Measurements from ENCODE around the gene CACYBP.

CACYBP gene

DNA sequence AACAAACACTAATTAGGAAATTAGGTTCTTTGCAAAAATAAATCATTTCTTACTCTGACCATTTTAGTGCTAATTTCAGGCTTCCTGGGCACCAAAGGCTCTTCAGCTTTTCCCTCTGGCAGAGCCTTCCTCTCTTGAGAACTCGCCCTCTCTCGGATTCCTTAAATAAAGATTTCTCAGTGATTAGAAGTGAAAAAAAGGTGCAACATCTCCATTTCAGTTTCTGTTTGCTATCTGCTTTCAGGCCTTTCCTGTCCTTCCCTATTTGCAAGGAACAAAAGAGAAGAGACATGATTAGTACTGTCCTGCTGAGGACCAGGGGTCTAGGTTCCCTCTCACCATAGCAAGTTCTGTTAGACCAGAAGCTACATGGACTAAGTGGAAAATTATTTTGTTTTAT lies 27.8 kb upstream of the CACYBP start:
- DNase-seq (ENCODE audit: extremely low read depth in 1 of 2, low read depth in 1 of 2): no peak

DNA sequence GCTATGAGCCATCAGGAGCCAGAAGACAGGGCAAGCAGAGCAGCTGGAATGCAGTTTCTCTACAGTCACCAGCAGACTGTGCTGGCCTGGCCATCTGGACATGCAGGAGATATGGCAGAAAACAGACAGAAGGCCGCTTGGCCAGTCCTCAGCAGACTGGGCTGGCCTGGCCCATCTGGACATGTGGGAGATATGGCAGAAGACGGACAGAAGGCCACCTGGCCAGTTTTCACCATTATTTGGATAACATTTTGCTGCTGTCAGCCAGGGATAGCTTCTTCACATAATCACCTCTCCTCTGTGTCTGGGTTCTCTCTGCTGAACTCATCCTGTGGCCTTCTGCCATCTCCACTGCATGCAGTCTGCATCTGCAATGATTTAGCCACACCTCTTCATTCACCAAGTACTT lies 25.0 kb upstream of the CACYBP start:
- DNase-seq (ENCODE audit: extremely low read depth in 1 of 2, low read depth in 1 of 2): no peak

- DNase-seq (ENCODE audit: extremely low read depth in 1 of 2, low read depth in 1 of 2): no peak
Measured at GRCh38 chr1:174975764-174976163, 24.0 kb upstream of the CACYBP start.

DNA sequence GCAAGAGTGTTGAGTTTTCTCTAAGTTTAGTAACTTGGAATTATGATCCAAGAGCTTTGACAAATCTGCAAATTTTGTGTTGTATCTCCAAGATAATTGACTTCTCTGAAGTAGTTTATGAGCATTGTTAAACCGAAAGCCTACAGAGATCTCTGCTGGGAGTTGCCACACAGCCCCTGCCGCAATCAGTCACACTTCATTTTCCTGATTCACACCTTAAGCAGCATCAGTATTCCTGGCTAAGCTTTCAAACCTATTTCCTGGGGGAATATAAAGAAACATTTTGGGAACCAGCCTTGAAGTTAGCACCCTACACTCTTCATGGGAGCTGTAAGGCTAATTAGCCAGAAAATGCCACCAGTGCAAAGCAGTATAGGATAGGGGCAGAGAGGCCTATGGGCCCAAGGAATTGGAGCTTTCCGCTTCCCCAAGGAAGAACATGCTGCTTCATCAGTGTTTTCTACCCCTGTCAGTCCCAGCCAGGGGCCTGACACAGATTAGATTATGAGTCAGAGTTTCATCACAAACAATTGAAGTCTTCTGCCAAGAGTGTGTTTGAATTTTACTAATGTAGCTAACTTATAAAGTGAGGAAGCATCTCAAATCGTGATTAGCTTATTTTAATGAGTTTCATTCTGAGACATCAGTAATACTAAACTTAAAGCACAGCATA lies 23.2 kb upstream of the CACYBP start:
- no peak for DNase-seq (ENCODE audit: extremely low read depth in 1 of 2, low read depth in 1 of 2)

DNA sequence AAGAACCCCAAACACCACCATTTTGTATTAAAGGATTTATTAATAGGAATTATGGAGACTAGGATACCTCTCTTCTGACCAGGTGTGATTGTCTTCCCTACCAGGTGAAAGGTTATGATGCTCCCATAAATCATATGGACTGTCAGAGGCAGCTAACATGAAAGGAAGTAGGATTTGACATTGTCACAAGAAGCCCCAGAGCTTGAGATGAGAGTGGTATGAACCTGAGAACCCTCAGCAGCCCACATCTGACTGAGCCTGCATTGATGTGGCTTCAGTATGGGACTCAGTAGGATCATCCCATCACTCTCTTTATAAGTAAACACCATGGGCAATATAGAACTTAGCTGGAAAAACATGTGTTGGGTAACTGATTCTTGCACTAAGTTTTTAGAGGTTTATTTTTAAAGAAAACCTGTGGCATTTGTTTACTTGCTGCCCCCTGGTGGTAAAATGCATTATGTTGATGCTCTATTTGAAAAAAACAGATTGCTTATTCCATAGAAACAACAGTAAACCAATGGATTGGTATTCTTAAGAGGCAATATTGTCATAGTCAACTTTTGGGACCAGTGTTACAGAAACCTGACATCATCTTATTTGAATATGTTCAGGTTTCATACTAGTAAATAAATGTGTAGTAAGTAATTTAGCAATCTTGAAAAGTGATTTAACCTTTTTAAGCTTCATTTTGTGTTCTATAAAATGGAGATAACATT lies 16.6 kb upstream of the CACYBP start:
- DNase-seq (ENCODE audit: extremely low read depth in 1 of 2, low read depth in 1 of 2): no peak

- DNase-seq (ENCODE audit: extremely low read depth in 1 of 2, low read depth in 1 of 2): no peak
Measured at GRCh38 chr1:174984952-174985351, 14.8 kb upstream of the CACYBP start.

DNA sequence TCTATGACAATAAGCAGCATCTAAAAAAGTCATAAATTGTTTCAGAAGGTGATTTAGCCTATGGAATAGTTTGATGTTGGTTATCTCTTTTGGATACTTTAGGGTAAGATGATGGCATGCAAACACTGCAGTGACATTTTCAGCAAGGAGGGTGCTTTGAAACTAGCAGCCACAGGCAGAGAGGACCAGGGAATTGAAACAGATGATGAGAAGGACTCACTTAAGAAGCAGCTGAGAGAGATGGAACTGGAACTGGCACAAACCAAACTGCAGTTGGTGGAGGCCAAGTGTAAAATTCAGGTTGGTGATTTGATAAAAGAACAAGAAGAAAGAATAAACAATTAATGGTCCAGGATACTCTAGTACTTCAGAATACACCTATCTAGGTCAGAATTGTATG lies 11.2 kb upstream of the CACYBP start:
- DNase-seq (ENCODE audit: extremely low read depth in 1 of 2, low read depth in 1 of 2): no peak

- no peak for DNase-seq (ENCODE audit: extremely low read depth in 1 of 2, low read depth in 1 of 2)
Measured at GRCh38 chr1:174988986-174989385, 10.8 kb upstream of the CACYBP start.

GRCh38 chr1:174989536-174990220 lies 10.1 kb upstream of the CACYBP start:
- DNase-seq (ENCODE audit: extremely low read depth in 1 of 2, low read depth in 1 of 2): no peak

DNA sequence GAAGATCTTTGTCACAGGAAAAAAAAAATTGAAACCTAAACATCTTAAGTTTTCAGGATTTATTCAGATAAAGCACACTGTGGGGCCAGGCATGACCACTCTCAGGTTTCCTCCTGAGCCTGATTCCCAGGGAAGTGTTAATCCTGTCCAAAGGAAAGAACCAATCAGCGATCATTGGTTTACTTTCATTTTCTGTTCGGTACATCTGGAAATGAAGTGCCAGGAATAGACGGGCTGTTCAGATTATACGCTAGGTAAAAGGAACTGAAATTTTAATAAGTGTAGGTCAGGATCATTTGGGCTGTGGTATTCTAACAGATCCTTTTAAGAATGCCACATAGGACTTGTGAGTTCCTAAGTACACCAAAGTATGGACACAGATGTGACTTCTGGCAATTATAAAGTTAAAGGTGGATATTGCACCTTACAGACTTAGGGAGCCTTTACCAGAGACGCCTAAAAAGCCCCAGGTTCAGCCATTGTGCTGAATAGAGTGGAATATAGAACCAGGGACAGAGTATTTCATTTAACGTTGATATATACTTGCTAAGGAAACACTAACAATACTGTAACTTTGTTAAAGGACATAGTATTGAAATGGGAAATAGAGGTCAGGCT lies 9.3 kb upstream of the CACYBP start:
- no peak for DNase-seq (ENCODE audit: extremely low read depth in 1 of 2, low read depth in 1 of 2)

- DNase-seq (ENCODE audit: extremely low read depth in 1 of 2, low read depth in 1 of 2): no peak
Measured at GRCh38 chr1:174991473-174991872, 8.3 kb upstream of the CACYBP start.

DNA sequence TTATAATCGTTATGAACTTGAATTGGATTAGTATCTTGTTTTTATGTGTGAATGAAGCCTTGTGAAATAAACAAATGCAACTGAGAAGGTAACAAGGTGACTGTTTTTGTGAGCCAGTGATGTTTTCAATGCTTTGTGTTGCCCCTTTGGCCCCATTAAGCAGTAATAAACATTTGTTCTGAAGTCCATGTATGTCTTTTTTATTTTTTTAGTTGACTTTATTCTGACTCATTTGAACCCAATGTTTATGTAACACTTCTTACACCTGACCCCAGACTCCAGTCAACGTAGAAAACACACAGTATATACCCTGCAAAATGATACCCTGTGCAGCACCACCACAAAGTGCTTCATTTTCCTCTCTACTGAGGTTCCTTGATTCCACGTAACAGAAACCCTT lies 4.6 kb upstream of the CACYBP start:
- DNase-seq (ENCODE audit: extremely low read depth in 1 of 2, low read depth in 1 of 2): no peak

DNA sequence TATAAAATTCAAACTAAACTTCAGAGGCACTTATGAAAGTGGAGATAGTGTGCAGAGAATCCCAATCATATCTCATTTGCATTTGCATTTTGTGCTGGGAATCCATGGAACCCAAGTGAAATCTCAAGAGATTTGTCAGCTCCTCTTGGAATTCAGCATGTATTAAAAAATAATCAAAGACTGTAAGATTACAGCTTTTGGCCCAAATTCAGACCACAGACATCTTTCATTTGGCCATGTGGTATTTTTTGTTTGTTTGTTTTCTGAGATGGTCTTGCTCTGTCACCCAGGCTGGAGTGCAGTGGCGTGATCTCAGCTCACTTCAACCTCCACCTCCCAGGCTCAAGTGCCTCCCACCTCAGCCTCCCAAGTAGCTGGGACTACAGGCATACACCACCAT lies 3.8 kb upstream of the CACYBP start:
- DNase-seq (ENCODE audit: extremely low read depth in 1 of 2, low read depth in 1 of 2): no peak

GRCh38 chr1:174996476-174996875 lies 3.3 kb upstream of the CACYBP start:
- DNase-seq (ENCODE audit: extremely low read depth in 1 of 2, low read depth in 1 of 2): no peak

DNA sequence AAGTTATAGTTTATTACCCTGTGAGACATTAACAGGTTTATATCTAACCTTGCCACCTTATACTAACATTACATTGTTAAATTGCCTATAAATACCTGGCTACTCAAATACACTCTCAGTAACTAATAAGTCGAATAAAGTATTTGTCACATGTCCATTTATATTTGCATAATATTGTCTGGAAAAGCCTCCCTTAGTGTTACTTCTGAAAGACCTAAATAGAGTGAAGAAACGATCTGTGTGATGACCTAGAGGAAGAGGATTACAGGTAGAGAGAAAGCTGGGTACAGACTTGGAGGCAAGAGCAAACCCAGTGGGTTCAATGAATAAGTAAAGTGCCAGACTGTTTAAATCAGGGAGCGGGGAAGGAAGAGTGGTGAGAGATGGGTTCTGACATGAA lies 2.7 kb upstream of the CACYBP start:
- DNase-seq (ENCODE audit: extremely low read depth in 1 of 2, low read depth in 1 of 2): no peak

DNA sequence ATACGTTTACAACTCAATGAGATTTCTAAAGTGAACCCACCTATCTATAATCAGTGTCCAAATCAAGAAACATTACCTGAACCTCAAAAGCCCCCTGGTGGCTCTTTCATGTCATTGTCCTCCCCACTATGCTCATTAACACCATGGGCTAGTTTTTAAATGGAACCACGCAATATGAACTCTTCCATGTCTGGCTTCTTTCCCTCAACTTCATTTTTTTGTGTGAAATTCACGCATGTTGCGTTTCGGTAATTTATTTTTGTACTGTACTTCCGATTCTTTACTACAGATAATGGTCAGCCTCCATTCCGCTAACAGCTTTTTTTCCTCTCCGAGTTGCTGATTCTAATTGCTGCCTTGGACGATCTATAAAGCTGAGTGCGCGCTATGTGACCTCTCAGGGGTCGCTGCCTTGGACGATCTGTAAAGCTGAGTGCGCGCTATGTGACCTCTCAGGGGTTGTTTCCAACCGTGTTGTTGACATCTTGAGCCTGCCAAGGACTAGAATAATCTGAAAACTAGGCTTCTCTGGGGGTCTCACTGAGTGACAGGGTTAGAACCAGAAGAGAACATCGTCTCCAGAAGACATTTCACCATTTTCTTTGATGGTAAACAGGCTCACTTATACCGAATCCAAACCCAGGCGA lies 1.1 kb upstream of the CACYBP start:
- no peak for DNase-seq (ENCODE audit: extremely low read depth in 1 of 2, low read depth in 1 of 2)

DNA sequence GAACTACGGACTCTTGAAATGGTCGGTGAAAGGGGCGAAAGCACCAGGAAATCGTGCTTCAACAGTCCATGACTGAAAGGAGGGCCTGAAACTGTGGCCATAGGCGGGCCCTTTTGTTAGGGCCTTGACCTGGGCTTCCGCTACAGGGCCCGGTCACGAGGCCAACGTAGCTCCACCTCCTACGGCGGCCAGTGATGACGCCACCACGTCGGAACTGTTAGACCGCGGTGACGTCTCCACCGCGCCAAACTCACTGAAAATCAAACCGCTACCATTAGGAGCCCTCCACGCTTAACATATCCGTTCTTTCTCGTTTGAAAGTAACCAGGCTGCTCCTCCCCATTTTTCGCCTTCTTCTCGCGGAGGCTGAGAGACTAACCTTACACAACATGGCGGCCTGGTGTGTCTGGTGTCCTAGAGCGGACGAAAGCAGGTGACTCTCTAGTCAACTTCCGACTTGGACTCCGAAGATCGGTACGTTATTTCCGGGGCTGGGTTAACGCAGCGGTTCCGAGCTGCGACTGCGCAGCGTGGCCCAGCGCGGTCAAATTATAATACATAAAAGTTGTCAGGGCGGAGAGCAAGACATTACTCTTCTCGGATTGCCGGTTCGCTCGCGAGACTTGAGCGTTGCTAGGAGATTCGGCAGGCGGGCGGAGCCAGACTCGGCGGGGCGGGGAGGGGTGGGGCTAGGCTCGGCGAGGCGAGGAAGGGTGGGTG lies 371 bp upstream of the CACYBP start:
- DNase-seq (ENCODE audit: extremely low read depth in 1 of 2, low read depth in 1 of 2): peak; percentile 91 to 93

DNA sequence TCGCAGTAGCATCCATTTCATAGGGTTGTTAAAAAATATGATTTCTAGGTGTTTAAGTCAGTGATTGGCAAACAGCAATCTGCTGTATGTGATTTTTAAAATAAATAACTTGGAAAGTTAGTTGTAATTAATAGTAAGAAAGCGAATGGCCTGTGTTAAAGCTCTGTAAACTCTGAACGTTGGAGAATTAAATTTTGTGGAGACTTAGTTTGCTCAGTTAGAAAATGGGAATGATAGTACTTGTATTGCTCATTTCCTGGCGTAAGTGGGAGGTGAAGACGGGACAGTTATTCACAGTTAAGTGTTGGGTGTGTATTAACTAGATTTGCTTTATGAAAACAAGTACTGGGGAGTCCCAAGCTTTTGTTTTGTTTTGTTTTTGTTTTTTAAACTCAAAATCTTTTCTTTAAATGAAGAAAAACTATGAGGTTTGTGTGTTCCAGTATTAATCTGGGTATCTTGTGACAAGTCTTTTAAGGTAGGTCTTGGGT lies 995 bp downstream of the CACYBP start:
- DNase-seq (ENCODE audit: extremely low read depth in 1 of 2, low read depth in 1 of 2): no peak

- no peak for DNase-seq (ENCODE audit: extremely low read depth in 1 of 2, low read depth in 1 of 2)
Measured at GRCh38 chr1:175002910-175003517, 3.3 kb downstream of the CACYBP start.

- DNase-seq (ENCODE audit: extremely low read depth in 1 of 2, low read depth in 1 of 2): no peak
Measured at GRCh38 chr1:175003521-175003920, 3.8 kb downstream of the CACYBP start.
